Measurements from ENCODE around the gene SP2. TPM values are rescaled to one million over a fixed set of nuclear protein-coding genes. Genes with fewer than 3 reads are reported as not detected.

The SP2 gene
- total RNA-seq, 2 experiments from 2014 or later = 5.8 to 22.1 TPM

DNA sequence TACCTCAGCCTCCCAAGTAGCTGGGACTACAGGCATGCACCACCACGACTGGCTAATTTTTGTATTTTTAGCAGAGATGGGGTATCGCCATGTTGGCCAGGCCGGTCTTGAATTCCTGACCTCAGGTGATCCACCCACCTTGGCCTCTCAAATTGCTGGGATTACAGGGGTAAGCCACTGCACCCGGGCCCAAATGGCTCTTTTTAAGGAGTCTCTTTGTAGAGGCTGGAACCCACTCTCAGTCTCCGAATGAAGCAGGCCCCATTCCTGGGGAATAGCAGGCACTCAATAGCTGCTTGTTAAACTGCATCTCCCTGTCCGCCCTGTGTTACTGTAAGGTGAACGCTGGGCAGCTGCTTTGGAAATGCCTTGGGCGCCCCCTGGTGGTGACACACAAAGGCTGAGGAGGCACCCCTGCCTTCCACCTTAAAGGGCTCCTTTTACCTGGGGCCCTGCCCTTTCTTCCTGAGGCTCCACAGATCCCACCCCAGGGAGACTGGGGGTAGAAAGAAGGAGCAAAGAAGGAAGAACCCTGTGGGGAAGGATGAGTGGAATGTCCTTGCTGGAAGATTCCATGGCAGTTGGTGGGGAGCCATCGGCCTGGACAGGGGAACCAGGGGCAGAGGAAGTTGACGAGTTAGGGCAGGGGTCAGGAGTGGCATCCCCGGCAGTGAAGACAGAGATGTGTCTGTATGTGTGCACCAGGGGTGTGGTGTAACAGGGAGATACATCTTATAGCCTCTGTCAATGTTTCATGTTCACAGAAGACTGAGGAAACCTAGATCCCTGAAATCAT lies 6.1 kb upstream of the SP2 start:
- Histone ChIP-seq H3K4me1 (ENCODE audit: insufficient read depth, low read length, poor library complexity, severe bottlenecking) (peaks cover 22% of the 10 kb centered on the region), H3K79me2 (ENCODE audit: insufficient read depth, low read depth, low read length) (0 out of 2 replicates have a peak, but pooled peaks cover 5% of the 10 kb centered on the region), H3K4me2 (ENCODE audit: low read length) (no peak overlapping the region), H3K9me2 (ENCODE audit: insufficient read depth, low read length) (no peaks in the 10 kb centered on the region), H3K36me3 (ENCODE audit: insufficient read depth, low read length) (no peaks in the 10 kb centered on the region), H3K9me3 (ENCODE audit: low read length) (no peaks in the 10 kb centered on the region), H3K27ac (ENCODE audit: low read depth, low read length, poor library complexity, severe bottlenecking) (no peak overlapping the region), H3K4me3 (ENCODE audit: low read depth, low read length, poor library complexity, severe bottlenecking) (no peak overlapping the region), H4K20me1 (ENCODE audit: insufficient read depth, low read length) (no peaks in the 10 kb centered on the region), H2AFZ (ENCODE audit: low read length) (no peak overlapping the region)
- intact Hi-C loops (cut with micrococcal nuclease; ENCODE audit: unreplicated experiment) = loop anchor here (1.0 to 2.0 kb wide), 2 partner anchors 49 to 113 kb away; partner anchors contain the start of gene SCRN2
- BruUV-seq (replicated peaks) = no TSS peak
- ChIA-PET CTCF (ENCODE audit: unreplicated experiment) (interaction anchor here (1.0 to 1.5 kb wide), 2 partner anchors 47 to 49 kb away, joined by 3 to 6 read pairs; partner anchors contain the start of gene SCRN2), POLR2A (interaction anchor here (0.5 to 1.3 kb wide), 2 partner anchors 14 to 49 kb away, joined by 3 to 4 read pairs; partner anchors contain the start of gene SCRN2)
- TF ChIP-seq, protein P1, sequence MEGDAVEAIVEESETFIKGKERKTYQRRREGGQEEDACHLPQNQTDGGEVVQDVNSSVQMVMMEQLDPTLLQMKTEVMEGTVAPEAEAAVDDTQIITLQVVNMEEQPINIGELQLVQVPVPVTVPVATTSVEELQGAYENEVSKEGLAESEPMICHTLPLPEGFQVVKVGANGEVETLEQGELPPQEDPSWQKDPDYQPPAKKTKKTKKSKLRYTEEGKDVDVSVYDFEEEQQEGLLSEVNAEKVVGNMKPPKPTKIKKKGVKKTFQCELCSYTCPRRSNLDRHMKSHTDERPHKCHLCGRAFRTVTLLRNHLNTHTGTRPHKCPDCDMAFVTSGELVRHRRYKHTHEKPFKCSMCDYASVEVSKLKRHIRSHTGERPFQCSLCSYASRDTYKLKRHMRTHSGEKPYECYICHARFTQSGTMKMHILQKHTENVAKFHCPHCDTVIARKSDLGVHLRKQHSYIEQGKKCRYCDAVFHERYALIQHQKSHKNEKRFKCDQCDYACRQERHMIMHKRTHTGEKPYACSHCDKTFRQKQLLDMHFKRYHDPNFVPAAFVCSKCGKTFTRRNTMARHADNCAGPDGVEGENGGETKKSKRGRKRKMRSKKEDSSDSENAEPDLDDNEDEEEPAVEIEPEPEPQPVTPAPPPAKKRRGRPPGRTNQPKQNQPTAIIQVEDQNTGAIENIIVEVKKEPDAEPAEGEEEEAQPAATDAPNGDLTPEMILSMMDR (conservative IDR thresholded peaks at IDR 0.05; ENCODE audit: low read length) = peak; percentile 95
- no peak for TF ChIP-seq EZH2phosphoT487 (IDR thresholded peaks at IDR 0.05; ENCODE audit: borderline replicate concordance, low read depth, low read length)
- peak; percentile 83 for DNase-seq (ENCODE audit: low spot score)

GRCh38 chr17:47891545-47892088 lies 4.4 kb upstream of the SP2 start:
- Histone ChIP-seq H3K4me1 (ENCODE audit: insufficient read depth, low read length, poor library complexity, severe bottlenecking) (peaks cover 17% of the 10 kb centered on the region), H3K9me3 (ENCODE audit: low read length) (no peaks in the 10 kb centered on the region), H3K79me2 (ENCODE audit: insufficient read depth, low read depth, low read length) (peaks cover 10% of the 10 kb centered on the region; the same call in 1 of the 2 replicates), H3K36me3 (ENCODE audit: insufficient read depth, low read length) (no peaks in the 10 kb centered on the region), H3K9me2 (ENCODE audit: insufficient read depth, low read length) (no peaks in the 10 kb centered on the region), H3K27ac (ENCODE audit: low read depth, low read length, poor library complexity, severe bottlenecking) (no peak overlapping the region), H2AFZ (ENCODE audit: low read length) (no peak overlapping the region), H3K4me3 (ENCODE audit: low read depth, low read length, poor library complexity, severe bottlenecking) (no peak overlapping the region), H3K4me2 (ENCODE audit: low read length) (no peak overlapping the region), H4K20me1 (ENCODE audit: insufficient read depth, low read length) (no peaks in the 10 kb centered on the region)
- no TSS peak for BruUV-seq (replicated peaks)
- CTCF ChIA-PET (ENCODE audit: unreplicated experiment) = interaction anchor here (0.9 kb wide), 1 partner anchor 51 kb away, joined by 5 read pairs; the partner anchor contains the start of gene SCRN2
- intact Hi-C loops (cut with micrococcal nuclease; ENCODE audit: unreplicated experiment) = loop anchor here (2.0 kb wide), 1 partner anchor 115 kb away; no protein-coding TSS in a partner anchor
- TF ChIP-seq EZH2phosphoT487 (IDR thresholded peaks at IDR 0.05; ENCODE audit: borderline replicate concordance, low read depth, low read length) = no peak
- TF ChIP-seq, protein P1 (conservative IDR thresholded peaks at IDR 0.05; ENCODE audit: low read length) = no peak
- POLR2A ChIA-PET = no interaction called here
- DNase-seq (ENCODE audit: low spot score) = no peak
